Loucy (cell line): ENCODE results near the gene STH.

Experiments used
- H2AFZ ChIP-seq: fragments of 200-600 bp; sonication (generic); 2 replicates; pipeline ENCODE4 v1.6.0; 2016; ENCODE audit warnings: antibody characterized with exemption, mild to moderate bottlenecking, low read length, moderate library complexity
- H3F3A ChIP-seq: fragments of 200-600 bp; 2 replicates; pipeline ENCODE4 v1.6.0; 2016; ENCODE audit warnings: antibody characterized with exemption, low read depth, mild to moderate bottlenecking
- H3K27me3 ChIP-seq: fragments of 200-600 bp; sonication (generic); 2 replicates; pipeline ENCODE4 v1.6.1; 2014; ENCODE audit warnings: low read length, mild to moderate bottlenecking; ENCODE audit not compliant: insufficient read depth, poor library complexity, severe bottlenecking
- H3K36me3 ChIP-seq: fragments of 200-600 bp; sonication (generic); 2 replicates; pipeline ENCODE4 v1.6.1; 2016; ENCODE audit warnings: low read length; ENCODE audit not compliant: insufficient read depth
- H3K4me1 ChIP-seq: fragments of 200-600 bp; sonication (generic); 2 replicates; pipeline ENCODE4 v1.5.1; 2014; ENCODE audit warnings: low read length, mild to moderate bottlenecking; ENCODE audit not compliant: insufficient read depth, poor library complexity, severe bottlenecking
- H3K4me2 ChIP-seq: fragments of 200-600 bp; sonication (generic); 2 replicates; pipeline ENCODE4 v1.6.0; 2014; ENCODE audit warnings: antibody characterized with exemption, low read length, low read depth, mild to moderate bottlenecking; ENCODE audit not compliant: poor library complexity, severe bottlenecking
- H3K4me3 ChIP-seq: fragments of 200-600 bp; sonication (generic); 2 replicates; pipeline ENCODE4 v1.5.1; 2014; ENCODE audit warnings: low read length, mild to moderate bottlenecking, mixed read lengths; ENCODE audit not compliant: poor library complexity, severe bottlenecking
- H3K79me2 ChIP-seq: fragments of 200-600 bp; sonication (generic); 2 replicates; pipeline ENCODE4 v1.6.1; 2014; ENCODE audit warnings: low read length; ENCODE audit not compliant: insufficient read depth
- H3K9ac ChIP-seq: fragments of 200-600 bp; sonication (generic); 2 replicates; pipeline ENCODE4 v1.6.0; 2014; ENCODE audit warnings: mild to moderate bottlenecking, low read depth, low read length, moderate library complexity; ENCODE audit not compliant: poor library complexity, severe bottlenecking
- H3K9me2 ChIP-seq: fragments of 200-600 bp; sonication (generic); replicated peaks from 2 replicates; pipeline ENCODE4 v1.6.1; 2016; ENCODE audit warnings: low read depth, low read length, mixed read lengths
- H3K9me3 ChIP-seq: fragments of 200-600 bp; sonication (generic); 2 replicates; pipeline ENCODE4 v1.6.1; 2014; ENCODE audit warnings: mild to moderate bottlenecking, antibody characterized with exemption, low read length, low read depth; ENCODE audit not compliant: insufficient read depth
- H4K20me1 ChIP-seq: fragments of 200-600 bp; sonication (generic); 2 replicates; pipeline ENCODE4 v1.6.0; 2014; ENCODE audit warnings: antibody characterized with exemption, low read length, mild to moderate bottlenecking; ENCODE audit not compliant: insufficient read depth, poor library complexity, severe bottlenecking
- EZH2phosphoT487 ChIP-seq: fragments of 200-600 bp; IDR thresholded peaks from 2 replicates; pipeline ENCODE4 v1.6.1; 2018; ENCODE audit warnings: antibody characterized with exemption, mild to moderate bottlenecking, moderate library complexity, borderline replicate concordance
- TF ChIP-seq, protein P1 (sequence below): fragments of 200-600 bp; sonication (generic); conservative IDR thresholded peaks from 2 replicates; pipeline ENCODE4 v1.5.1; 2014; ENCODE audit warnings: mild to moderate bottlenecking, antibody characterized with exemption, low read length

Gene STH

DNA sequence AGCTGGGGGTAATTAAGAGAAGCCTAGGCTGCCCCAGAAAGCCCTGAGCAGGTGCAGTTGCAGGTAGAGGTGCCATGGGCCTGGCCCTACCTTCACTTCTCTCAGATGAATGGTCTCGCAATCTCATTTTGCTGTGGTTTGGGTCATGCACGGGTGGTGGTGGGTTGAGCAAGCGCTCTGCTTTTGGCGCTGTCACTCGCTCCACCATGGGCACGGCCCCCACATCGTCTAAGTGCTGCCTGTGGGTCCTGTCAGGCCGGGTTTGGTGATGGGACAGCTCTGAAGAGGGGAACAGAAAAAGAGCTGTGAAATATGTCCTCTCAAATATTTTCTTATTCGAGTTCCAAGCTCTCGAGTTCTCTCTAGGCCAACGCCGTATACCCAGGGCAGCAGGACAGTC lies 39.9 kb downstream of the STH start:
- Histone ChIP-seq H3K9ac (no peak overlapping the region), H3K4me1 (no peaks in the 10 kb centered on the region), H3K27me3 (no peaks in the 10 kb centered on the region), H4K20me1 (no peaks in the 10 kb centered on the region), H3K9me2 (no peaks in the 10 kb centered on the region), H3K9me3 (no peaks in the 10 kb centered on the region), H3K36me3 (peaks cover 98% of the 10 kb centered on the region), H2AFZ (no peak overlapping the region), H3K79me2 (no peaks in the 10 kb centered on the region; the same call in 1 of the 2 replicates), H3K4me2 (no peak overlapping the region), H3K4me3 (no peak overlapping the region), H3F3A (no peaks in the 10 kb centered on the region)
- no peak for TF ChIP-seq EZH2phosphoT487
- TF ChIP-seq, protein P1, sequence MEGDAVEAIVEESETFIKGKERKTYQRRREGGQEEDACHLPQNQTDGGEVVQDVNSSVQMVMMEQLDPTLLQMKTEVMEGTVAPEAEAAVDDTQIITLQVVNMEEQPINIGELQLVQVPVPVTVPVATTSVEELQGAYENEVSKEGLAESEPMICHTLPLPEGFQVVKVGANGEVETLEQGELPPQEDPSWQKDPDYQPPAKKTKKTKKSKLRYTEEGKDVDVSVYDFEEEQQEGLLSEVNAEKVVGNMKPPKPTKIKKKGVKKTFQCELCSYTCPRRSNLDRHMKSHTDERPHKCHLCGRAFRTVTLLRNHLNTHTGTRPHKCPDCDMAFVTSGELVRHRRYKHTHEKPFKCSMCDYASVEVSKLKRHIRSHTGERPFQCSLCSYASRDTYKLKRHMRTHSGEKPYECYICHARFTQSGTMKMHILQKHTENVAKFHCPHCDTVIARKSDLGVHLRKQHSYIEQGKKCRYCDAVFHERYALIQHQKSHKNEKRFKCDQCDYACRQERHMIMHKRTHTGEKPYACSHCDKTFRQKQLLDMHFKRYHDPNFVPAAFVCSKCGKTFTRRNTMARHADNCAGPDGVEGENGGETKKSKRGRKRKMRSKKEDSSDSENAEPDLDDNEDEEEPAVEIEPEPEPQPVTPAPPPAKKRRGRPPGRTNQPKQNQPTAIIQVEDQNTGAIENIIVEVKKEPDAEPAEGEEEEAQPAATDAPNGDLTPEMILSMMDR: no peak

DNA sequence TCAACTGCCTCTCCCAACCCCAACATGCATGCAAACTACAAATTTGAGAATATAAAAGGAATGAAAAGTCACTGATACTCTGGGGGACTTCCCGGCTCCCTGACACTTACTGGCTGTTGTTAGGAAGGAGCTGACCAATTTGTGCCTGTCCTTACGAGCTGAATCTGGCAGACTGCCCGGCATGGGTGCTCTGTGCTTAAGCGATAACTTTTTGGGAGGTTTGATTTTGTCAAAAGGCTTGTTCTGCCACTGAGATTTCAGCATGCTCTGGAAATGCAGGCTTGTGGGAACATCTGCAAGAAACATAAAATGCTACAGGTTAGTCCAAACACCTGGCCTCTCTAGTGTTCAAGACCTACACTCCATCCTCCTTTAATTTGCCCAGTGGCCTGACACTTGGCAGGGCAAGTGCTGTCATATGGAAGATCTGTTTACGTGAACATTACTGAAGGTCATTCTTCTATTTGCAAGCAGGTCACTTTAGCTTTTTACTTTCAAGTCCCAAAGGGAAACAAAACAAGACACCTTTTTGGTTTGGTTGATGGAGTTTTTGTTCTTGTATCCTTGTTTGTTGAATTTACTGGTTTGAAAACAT lies 40.6 kb downstream of the STH start:
- Histone ChIP-seq H2AFZ (no peak overlapping the region), H3K4me2 (no peak overlapping the region), H3K79me2 (no peaks in the 10 kb centered on the region; the same call in 1 of the 2 replicates), H3K4me3 (no peak overlapping the region), H3K27me3 (no peaks in the 10 kb centered on the region), H3K4me1 (no peaks in the 10 kb centered on the region), H3K36me3 (peaks cover 96% of the 10 kb centered on the region), H3F3A (no peaks in the 10 kb centered on the region), H4K20me1 (no peaks in the 10 kb centered on the region), H3K9me2 (no peaks in the 10 kb centered on the region), H3K9ac (no peak overlapping the region), H3K9me3 (no peaks in the 10 kb centered on the region)
- no peak for TF ChIP-seq EZH2phosphoT487
- TF ChIP-seq, protein P1: no peak

DNA sequence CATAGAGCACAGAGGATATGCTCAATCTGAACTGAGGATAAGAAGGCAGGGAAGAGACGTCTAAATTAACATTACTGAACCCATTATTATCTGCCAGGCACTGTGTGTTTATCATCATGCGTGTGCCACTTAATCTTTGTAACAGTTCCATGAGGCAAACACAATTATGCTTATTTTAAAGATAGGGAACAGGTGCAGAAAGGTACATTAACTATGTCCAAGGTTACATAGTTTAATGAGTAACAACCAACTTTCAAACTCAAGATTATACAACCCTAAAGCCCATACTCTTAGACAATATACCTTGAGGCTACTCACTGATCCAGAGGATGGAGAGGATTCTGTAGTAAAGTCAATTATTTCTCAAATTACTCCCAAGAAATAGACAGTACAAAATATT lies 43.2 kb downstream of the STH start:
- Histone ChIP-seq H4K20me1 (no peaks in the 10 kb centered on the region), H3K9ac (no peak overlapping the region), H3K4me1 (no peaks in the 10 kb centered on the region), H3K4me2 (no peak overlapping the region), H3K27me3 (no peaks in the 10 kb centered on the region), H3K36me3 (peaks cover 93% of the 10 kb centered on the region), H3F3A (no peaks in the 10 kb centered on the region; the same call in 1 of the 2 replicates), H3K9me3 (no peaks in the 10 kb centered on the region), H2AFZ (no peak overlapping the region), H3K79me2 (no peaks in the 10 kb centered on the region; the same call in 1 of the 2 replicates), H3K9me2 (no peaks in the 10 kb centered on the region), H3K4me3 (no peak overlapping the region)
- TF ChIP-seq, protein P1: no peak
- no peak for TF ChIP-seq EZH2phosphoT487
